Measurements from ENCODE around the gene TRMT2A. TPM values are rescaled to one million over a fixed set of nuclear protein-coding genes. Genes with fewer than 3 reads are reported as not detected.

The TRMT2A gene
- total RNA-seq, 1 donor: 28.7 TPM

DNA sequence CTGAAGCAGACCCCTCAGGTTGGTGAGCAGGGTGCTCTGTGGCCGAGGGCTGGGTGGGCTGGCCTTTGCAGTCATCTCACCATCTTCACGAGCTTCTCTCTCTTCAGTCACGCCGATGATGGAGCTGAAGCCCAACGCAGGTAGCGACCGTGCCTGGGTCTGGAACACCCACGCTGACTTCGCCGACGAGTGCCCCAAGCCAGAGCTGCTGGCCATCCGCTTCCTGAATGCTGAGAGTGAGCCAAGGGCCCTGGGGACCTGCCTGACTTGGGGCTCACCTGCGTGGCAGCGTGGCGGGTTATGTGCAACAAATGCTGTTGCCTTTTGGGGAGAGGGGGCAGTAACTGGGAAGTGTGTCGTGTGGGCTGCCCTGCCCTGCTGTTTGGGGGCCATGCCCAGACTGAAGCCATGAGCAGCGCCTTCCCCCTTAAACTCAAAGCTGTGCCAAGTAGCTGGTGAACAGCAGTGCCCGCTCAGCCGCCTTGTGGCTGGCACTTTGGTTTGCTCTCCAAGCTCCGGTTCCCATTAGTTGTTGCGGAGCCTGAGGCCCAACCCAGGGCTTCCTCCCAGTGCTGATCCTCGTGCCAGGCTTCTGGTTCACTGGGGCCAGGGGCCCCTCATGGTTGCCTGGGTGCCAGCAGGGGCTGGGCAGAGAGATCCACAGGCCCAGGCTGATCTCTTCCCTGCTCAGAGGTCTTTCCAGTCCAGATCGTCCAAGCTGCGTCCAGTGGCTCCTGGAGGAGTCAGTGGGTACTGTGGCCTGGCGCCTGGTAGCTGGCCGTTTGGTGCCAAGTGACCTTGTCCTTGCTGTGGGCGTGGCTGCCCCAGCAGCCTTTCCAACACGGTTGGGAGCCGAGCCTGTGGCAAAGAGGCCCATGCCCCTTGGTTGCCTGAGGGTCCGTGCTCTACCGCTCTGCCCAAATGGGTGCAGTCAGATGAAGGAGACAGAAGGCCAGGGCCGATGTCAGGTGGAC, 8.5 kb upstream of the TRMT2A start:
- DNase-seq (ENCODE audit: low read depth): no peak
- TF ChIP-seq, protein P1, sequence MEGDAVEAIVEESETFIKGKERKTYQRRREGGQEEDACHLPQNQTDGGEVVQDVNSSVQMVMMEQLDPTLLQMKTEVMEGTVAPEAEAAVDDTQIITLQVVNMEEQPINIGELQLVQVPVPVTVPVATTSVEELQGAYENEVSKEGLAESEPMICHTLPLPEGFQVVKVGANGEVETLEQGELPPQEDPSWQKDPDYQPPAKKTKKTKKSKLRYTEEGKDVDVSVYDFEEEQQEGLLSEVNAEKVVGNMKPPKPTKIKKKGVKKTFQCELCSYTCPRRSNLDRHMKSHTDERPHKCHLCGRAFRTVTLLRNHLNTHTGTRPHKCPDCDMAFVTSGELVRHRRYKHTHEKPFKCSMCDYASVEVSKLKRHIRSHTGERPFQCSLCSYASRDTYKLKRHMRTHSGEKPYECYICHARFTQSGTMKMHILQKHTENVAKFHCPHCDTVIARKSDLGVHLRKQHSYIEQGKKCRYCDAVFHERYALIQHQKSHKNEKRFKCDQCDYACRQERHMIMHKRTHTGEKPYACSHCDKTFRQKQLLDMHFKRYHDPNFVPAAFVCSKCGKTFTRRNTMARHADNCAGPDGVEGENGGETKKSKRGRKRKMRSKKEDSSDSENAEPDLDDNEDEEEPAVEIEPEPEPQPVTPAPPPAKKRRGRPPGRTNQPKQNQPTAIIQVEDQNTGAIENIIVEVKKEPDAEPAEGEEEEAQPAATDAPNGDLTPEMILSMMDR (IDR thresholded peaks at IDR 0.05; ENCODE audit: insufficient read depth, low read length): no peak
- H3K4me3 ChIP-seq (ENCODE audit: low read depth, low read length): no peak overlapping the region

DNA sequence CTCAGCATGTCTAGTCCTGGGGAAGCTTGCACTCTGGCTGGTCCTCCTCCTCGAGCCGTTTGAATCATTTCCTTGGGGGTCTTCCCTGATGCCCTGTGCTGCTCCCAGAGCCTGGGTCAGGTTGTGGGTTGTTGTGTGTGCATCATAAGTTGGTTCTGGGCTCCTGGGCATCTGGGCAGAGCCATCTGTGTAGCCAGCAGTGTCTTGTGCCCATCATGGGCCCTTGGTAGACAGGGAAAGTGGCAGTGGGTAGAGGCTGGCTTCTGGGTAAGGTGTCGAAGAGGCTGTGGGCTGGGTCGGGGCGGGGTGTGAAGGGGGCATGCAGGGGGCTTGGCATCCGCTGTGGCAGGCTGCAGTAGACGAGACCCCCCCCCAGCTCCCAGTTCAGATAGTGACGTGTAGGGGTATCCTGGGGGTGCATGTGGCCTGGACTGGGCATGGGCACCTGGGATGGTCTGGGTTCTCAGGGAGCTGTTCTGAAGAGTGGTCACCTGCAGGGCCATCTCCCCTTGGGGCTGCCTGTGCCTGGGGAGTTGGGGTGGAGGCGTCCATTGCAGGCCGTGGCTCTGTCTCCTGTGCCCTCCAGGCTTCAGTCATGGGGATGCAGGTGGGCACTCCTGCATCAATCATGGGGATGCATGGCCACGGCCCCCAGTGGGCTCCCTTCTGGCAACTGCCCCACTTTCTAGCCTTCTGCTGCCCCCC, 7.2 kb upstream of the TRMT2A start:
- TF ChIP-seq, protein P1 (IDR thresholded peaks at IDR 0.05; ENCODE audit: insufficient read depth, low read length): no peak
- no peak overlapping the region for H3K4me3 ChIP-seq (ENCODE audit: low read depth, low read length)
- DNase-seq (ENCODE audit: low read depth): no peak

DNA sequence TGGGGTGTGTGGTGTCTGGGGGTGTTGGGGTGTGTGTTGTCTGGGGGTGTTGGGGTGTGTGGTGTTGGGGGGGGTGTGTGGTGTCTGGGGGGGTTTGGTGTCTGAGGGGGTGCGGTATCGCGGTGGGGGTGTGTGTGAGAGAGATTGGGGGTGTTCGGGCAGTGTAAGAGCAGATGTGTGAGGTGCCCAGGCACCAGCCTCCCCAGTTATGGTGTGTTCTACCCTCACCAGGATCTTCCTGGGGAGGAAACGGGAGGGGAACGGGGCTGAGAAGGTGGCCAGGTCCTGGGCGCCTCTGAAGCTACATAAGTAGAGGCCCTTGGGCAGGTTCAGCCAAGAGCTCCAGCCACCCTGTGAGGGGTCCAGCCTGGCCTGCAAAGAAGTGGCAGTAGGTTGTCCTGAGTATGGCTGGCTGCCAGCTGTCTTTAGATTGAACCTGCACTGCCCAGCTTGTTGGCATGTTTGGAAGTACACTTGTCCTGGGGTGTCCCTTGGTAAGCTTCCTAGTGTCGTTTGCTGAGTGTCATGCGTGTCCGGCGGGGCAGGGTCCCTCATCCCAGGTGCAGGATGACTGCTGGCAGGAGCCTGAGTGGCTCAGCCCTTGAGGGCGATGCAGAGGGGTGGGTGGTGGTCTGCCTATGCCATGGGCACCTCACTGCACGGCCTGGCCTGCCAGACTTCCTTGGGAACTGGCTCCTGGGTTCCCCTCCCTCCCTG, 6.5 kb upstream of the TRMT2A start:
- no peak for DNase-seq (ENCODE audit: low read depth)
- TF ChIP-seq, protein P1 (IDR thresholded peaks at IDR 0.05; ENCODE audit: insufficient read depth, low read length): no peak
- no peak overlapping the region for H3K4me3 ChIP-seq (ENCODE audit: low read depth, low read length)

DNA sequence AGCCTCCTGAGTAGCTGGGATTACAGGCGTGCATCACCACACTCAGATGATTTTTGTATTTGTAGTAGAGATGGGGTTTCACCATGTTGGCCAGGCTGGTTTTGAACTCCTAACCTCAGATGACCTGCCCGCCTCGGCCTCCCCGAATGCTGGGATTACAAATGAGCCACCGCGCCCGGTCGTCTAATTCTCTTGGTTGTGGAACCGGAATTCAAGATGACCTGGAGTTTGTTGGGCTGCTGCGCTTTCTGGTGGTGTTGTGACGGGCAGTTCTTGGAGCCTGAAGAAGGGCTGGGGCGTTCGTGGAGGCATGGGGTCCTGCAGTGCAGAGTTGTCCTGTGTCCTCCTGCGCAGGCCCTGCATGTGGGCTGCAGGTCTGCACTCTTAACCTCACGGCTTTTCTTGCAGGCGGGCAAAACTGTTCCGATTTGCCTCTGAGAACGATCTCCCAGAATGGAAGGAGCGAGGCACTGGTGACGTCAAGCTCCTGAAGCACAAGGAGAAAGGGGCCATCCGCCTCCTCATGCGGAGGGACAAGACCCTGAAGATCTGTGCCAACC, 4.9 kb upstream of the TRMT2A start:
- H3K4me3 ChIP-seq (ENCODE audit: low read depth, low read length): no peak overlapping the region
- TF ChIP-seq, protein P1 (IDR thresholded peaks at IDR 0.05; ENCODE audit: insufficient read depth, low read length): no peak
- DNase-seq (ENCODE audit: low read depth): no peak

DNA sequence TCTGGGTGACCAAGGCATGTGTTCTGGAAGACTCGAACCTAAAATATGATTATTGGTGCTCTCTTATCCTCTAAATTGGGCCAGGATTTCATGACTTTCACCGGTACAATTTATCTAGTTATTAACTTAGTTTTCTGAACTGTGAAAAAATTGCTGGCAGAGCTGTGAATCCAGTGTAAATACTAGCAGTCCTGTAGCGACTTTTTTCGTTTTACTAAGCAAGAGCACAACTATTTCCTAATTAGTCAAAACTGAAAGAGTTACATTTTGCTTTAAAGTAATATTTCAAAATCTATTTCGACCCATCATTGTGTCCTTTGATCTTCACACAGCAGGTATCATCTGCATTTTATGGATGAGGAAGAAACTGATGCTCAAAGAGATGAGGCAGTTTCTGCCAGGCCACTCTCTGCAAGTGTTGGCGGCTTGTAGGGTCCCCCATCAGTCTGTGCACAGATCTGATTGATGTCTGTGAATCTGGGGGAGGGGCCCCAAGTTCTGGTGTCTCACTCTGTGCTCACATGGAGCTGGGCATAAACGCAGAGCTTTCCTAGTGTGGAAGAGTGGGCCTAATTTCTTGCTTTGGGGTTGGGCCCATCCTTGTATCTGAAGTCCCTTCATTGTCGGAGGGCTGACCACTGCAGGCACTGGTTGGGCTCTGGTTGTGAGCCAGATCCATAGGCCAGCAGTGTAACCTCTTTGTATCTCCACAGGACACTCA, 1.4 kb upstream of the TRMT2A start:
- TF ChIP-seq, protein P1 (IDR thresholded peaks at IDR 0.05; ENCODE audit: insufficient read depth, low read length): no peak
- DNase-seq (ENCODE audit: low read depth): no peak

More for the DNA sequence above, 1.4 kb upstream of the TRMT2A start:
- peak overlapping the region; percentile 71 for H3K4me3 ChIP-seq (ENCODE audit: low read depth, low read length)
